ENCODE measurements around the gene RPS6KB2. TPM values are rescaled to one million over a fixed set of nuclear protein-coding genes. Genes with fewer than 3 reads are reported as not detected.

RPS6KB2 gene
- total and polyA plus RNA-seq, 12 donors = 16.3 to 46.3 (median 23.2) TPM

GRCh38 chr11:67413266-67413849, 14.9 kb upstream of the RPS6KB2 start:
- intact Hi-C loops (cut with DNase I) = no loop called here

GRCh38 chr11:67415501-67416304, 12.6 kb upstream of the RPS6KB2 start, which contains the start of gene CARNS1:
CARNS1 (plus strand) TSS chr11:67415678; CDS start chr11:67416200, 522 bp downstream.
- Histone ChIP-seq H3K4me3 (peak within 1 kb of the TSS in 9 of 10 donors; percentile 30 to 48 (median 41)), H3K36me3 (no peaks in the 10 kb centered on the region), H3K27ac (peak within 1 kb of the TSS in 9 of 10 donors; percentile 76 to 98 (median 92)), H3K4me1 (peaks cover 20 to 57% (median 48%) of the 10 kb centered on the region in 9 donors), H3K9me3 (no peaks in the 10 kb centered on the region), H3K27me3 (peaks cover 0 to 46% (median 35%) of the 10 kb centered on the region in 7 donors)
- WGBS, 2 donors = 6 to 7% methylated on average over 48 to 67 of the region's 67 CpGs
- no peak for TF ChIP-seq CTCF (IDR thresholded peaks at IDR 0.05)
- no peak for ATAC-seq
- intact Hi-C loops (cut with DNase I) = no loop called here
- no peak for DNase-seq

More at GRCh38 chr11:67413266-67413849, 14.9 kb upstream of the RPS6KB2 start:
- DNase-seq (no peak), ATAC-seq (no peak)
- H3K36me3 ChIP-seq = no peaks in the 10 kb centered on the region
- WGBS, 2 donors = 57 to 70% methylated on average over 2 of the region's 2 CpGs
- H3K4me1 ChIP-seq = peaks cover 8 to 50% (median 33%) of the 10 kb centered on the region in 9 donors
- TF ChIP-seq CTCF (IDR thresholded peaks at IDR 0.05) = no peak
- no peak overlapping the region for H3K27ac ChIP-seq
- H3K9me3 ChIP-seq = no peaks in the 10 kb centered on the region
- H3K27me3 ChIP-seq = peaks cover 0 to 64% (median 53%) of the 10 kb centered on the region in 7 donors
- H3K4me3 ChIP-seq = no peak overlapping the region

- intact Hi-C loops (cut with DNase I) = no loop called here
- ATAC-seq = no peak
- DNase-seq = no peak
- H3K4me3 ChIP-seq = peak overlapping the region in 1 of 10 donors; percentile 46
- TF ChIP-seq CTCF (IDR thresholded peaks at IDR 0.05) = no peak
- H3K27ac ChIP-seq = peak overlapping the region in 9 of 10 donors; percentile 76 to 98 (median 93)
- peaks cover 0 to 36% (median 25%) of the 10 kb centered on the region in 7 donors for H3K27me3 ChIP-seq
- peaks cover 20 to 61% (median 48%) of the 10 kb centered on the region in 9 donors for H3K4me1 ChIP-seq
- WGBS, 2 donors = 53 to 55% methylated on average over 21 of the region's 21 CpGs
- H3K36me3 ChIP-seq = no peaks in the 10 kb centered on the region
- no peaks in the 10 kb centered on the region for H3K9me3 ChIP-seq
These were observed 11.6 kb upstream of the RPS6KB2 start for GRCh38 chr11:67416416-67417335.

- H3K4me1 ChIP-seq = peaks cover 20 to 61% (median 48%) of the 10 kb centered on the region in 9 donors
- ATAC-seq = no peak
- H3K27me3 ChIP-seq = peaks cover 0 to 32% (median 18%) of the 10 kb centered on the region in 7 donors
- no peaks in the 10 kb centered on the region for H3K36me3 ChIP-seq
- intact Hi-C loops (cut with DNase I) = no loop called here
- 82% methylated on average over 12 of the region's 12 CpGs for WGBS, 2 donors
- H3K4me3 ChIP-seq = no peak overlapping the region
- H3K27ac ChIP-seq = peak overlapping the region in 9 of 10 donors; percentile 76 to 98 (median 93)
- H3K9me3 ChIP-seq = no peaks in the 10 kb centered on the region
- no peak for DNase-seq
- TF ChIP-seq CTCF (IDR thresholded peaks at IDR 0.05) = no peak
These were observed 10.9 kb upstream of the RPS6KB2 start for GRCh38 chr11:67417425-67417824.

Measured in heart right ventricle (tissue), 16 donors.